Right cardiac atrium (tissue), 5 donors: ENCODE results near the gene RCOR3. TPM values are rescaled to one million over a fixed set of nuclear protein-coding genes. Genes with fewer than 3 reads are reported as not detected.
A peak's percentile ranks its signal among the peaks of the same experiment; 100 is the strongest.
"Not testable (repeated sequence)": the region's sequence is repeated elsewhere in the genome, so short reads cannot be mapped to it uniquely, and the experiment has no call there.

Experiments
- ATAC-seq, 2 donors: fragments of 200-7000 bp; cut with Tn5 transposase; one replicate each; pipeline versions ENCODE4 v1.8.0 to v1.9.1; 2020; ENCODE audit warnings: moderate library complexity in 2 of 2, mild to moderate bottlenecking in 1 of 2
- DNase-seq, 3 donors: peaks; one replicate each; pipeline ENCODE4 v3.0.0-alpha.2; 2020
- H3K27ac ChIP-seq: one replicate; pipeline ENCODE4 v1.5.1; 2013; ENCODE audit warnings: mild to moderate bottlenecking, low read length, control low read depth, moderate library complexity
- H3K27me3 ChIP-seq: one replicate; pipeline ENCODE4 v1.6.1; 2013; ENCODE audit not compliant: control insufficient read depth, insufficient read depth
- H3K4me1 ChIP-seq: one replicate; pipeline ENCODE4 v1.6.1; 2013; ENCODE audit warnings: low read length; ENCODE audit not compliant: control insufficient read depth, insufficient read depth
- H3K4me3 ChIP-seq: one replicate; pipeline ENCODE4 v1.5.1; 2013; ENCODE audit warnings: low read length, control low read depth
- H3K9me3 ChIP-seq: one replicate; pipeline ENCODE4 v1.6.1; 2013; ENCODE audit warnings: low read length; ENCODE audit not compliant: control insufficient read depth
- WGBS: extraction: QIAGEN DNeasy Blood & Tissue Kit; methylation state at CpG from one replicate; pipeline ENCODE4 v1.1.7; 2013; 5-methylcytosine and 5-hydroxymethylcytosine counted together
- intact Hi-C, 4 donors: fragments of 100-400 bp; cut with DNase I; formaldehyde crosslinking; loops; one replicate each; pipeline versions ENCODE4 v1.11.0 to v1.14.0; 2022 to 2023
- long read RNA-seq, 4 donors: library from polyadenylated mRNA; unstranded; transcript quantifications; one replicate each; pipeline ENCODE4 v2.0.0, GENCODE V29; 2020 to 2021
- polyA plus RNA-seq: library from polyadenylated mRNA; stranded (reverse); fragments of 200-250 nt; gene quantifications from one replicate; pipeline ENCODE4 v1.2.3, GENCODE V29; 2013
- total RNA-seq, 4 donors: library from RNA; stranded (reverse); fragmentation: NEBNext Ultra II Directional; extraction: Animal tissue kit (Norgen Biotek cat#: 25700); gene quantifications; one replicate each; pipeline ENCODE4 v1.2.1, GENCODE V29; 2021
- donor health status: healthy with polysubstance abuse.
- donor health status: DM: no; HTN: yes; CAD: no.
- donor health status: DM: no; HTN: no; CAD: no.
- donor health status: DM: no; HTN: yes; CAD: no; lungs with severe emphysema.
- donor health status: DM: yes; HTN: yes; CAD: no.

The RCOR3 gene
- total RNA-seq (10 to 100 TPM; 40.5 to 49.0 (median 44.0) TPM), polyA plus RNA-seq (21.9 TPM)
- long read RNA-seq, donor 1, full-length matches to known transcripts, result 40 of 67 reads
- long read RNA-seq, donor 1, partial matches to known transcripts, result 11 of 67 reads
- long read RNA-seq, donor 1, other reads (novel, unspliced or antisense), result 16 of 67 reads
- long read RNA-seq, donor 2, full-length matches to known transcripts, result 10 of 20 reads
- long read RNA-seq, donor 2, partial matches to known transcripts, result 5 of 20 reads
- long read RNA-seq, donor 2, other reads (novel, unspliced or antisense), result 5 of 20 reads
- long read RNA-seq, donor 3, transcript RCOR3-204 (11 exons, 1,827 nt), result major isoform, 22 of 83 reads
- long read RNA-seq, donor 3, transcript RCOR3-203 (12 exons, 2,041 nt), result minor isoform, 7 of 83 reads
- long read RNA-seq, donor 3, partial matches to known transcripts, result 17 of 83 reads
- long read RNA-seq, donor 3, other reads (novel, unspliced or antisense), result 35 of 83 reads
- long read RNA-seq, donor 4, transcript RCOR3-203 (12 exons, 2,041 nt), result major isoform, 7 of 27 reads
- long read RNA-seq, donor 4, partial matches to known transcripts, result 7 of 27 reads
- long read RNA-seq, donor 4, other reads (novel, unspliced or antisense), result 5 of 27 reads

GRCh38 chr1:211258756-211259637, at the start of gene RCOR3:
TSS of gene RCOR3 (plus strand) at chr1:211259366. CDS start at chr1:211259561, 195 bp downstream.
- Histone ChIP-seq H3K4me1 (no peaks in the 10 kb centered on the region), H3K4me3 (peak within 1 kb of the TSS; percentile 90), H3K9me3 (no peaks in the 10 kb centered on the region), H3K27ac (peak within 1 kb of the TSS; percentile 99), H3K27me3 (no peaks in the 10 kb centered on the region)
- DNase-seq (peak; percentile 94 to 98 (median 98)), ATAC-seq (peak; percentile 95)
- intact Hi-C loops, result no loop called here
- WGBS, result under 1% methylated on average over 94 of the region's 97 CpGs

GRCh38 chr1:211210052-211210451, 49.1 kb upstream of the RCOR3 start:
- 80% methylated on average over 5 of the region's 5 CpGs for WGBS
- Histone ChIP-seq H3K9me3 (peaks cover 3% of the 10 kb centered on the region), H3K27ac (no peak overlapping the region), H3K27me3 (no peaks in the 10 kb centered on the region), H3K4me3 (no peak overlapping the region), H3K4me1 (no peaks in the 10 kb centered on the region)
- intact Hi-C loops, result no loop called here
- DNase-seq (no peak), ATAC-seq (no peak)

GRCh38 chr1:211210965-211211364, 48.2 kb upstream of the RCOR3 start:
- 87% methylated on average over 6 of the region's 6 CpGs for WGBS
- Histone ChIP-seq H3K4me1 (no peaks in the 10 kb centered on the region), H3K9me3 (peaks cover 3% of the 10 kb centered on the region), H3K27ac (no peak overlapping the region), H3K4me3 (no peak overlapping the region), H3K27me3 (no peaks in the 10 kb centered on the region)
- DNase-seq, result no peak
- intact Hi-C loops, result no loop called here
- ATAC-seq, result no peak

- intact Hi-C loops, result no loop called here
- Histone ChIP-seq H3K9me3 (no peaks in the 10 kb centered on the region), H3K27ac (no peak overlapping the region), H3K27me3 (no peaks in the 10 kb centered on the region), H3K4me1 (no peaks in the 10 kb centered on the region), H3K4me3 (no peak overlapping the region)
- DNase-seq (no peak), ATAC-seq (no peak)
- WGBS, result 91% methylated on average over 2 of the region's 2 CpGs
These were observed 45.5 kb upstream of the RCOR3 start for GRCh38 chr1:211213702-211214101.

GRCh38 chr1:211215577-211215976, 43.6 kb upstream of the RCOR3 start:
- H3K4me1 ChIP-seq, result no peaks in the 10 kb centered on the region
- H3K4me3 ChIP-seq, result no peak overlapping the region
- ATAC-seq (no peak), DNase-seq (no peak)
- WGBS, result 91% methylated on average over 1 of the region's 1 CpG
- H3K27me3 ChIP-seq, result no peaks in the 10 kb centered on the region
- intact Hi-C loops, result no loop called here
- H3K9me3 ChIP-seq, result no peaks in the 10 kb centered on the region
- no peak overlapping the region for H3K27ac ChIP-seq

GRCh38 chr1:211217392-211217791, 41.8 kb upstream of the RCOR3 start:
- H3K9me3 ChIP-seq, result no peaks in the 10 kb centered on the region
- WGBS, result 80% methylated on average over 1 of the region's 1 CpG
- H3K27ac ChIP-seq, result no peak overlapping the region
- no peaks in the 10 kb centered on the region for H3K4me1 ChIP-seq
- DNase-seq, result no peak
- ATAC-seq, result no peak
- intact Hi-C loops, result no loop called here
- H3K27me3 ChIP-seq, result no peaks in the 10 kb centered on the region
- H3K4me3 ChIP-seq, result no peak overlapping the region

GRCh38 chr1:211222469-211223234, 36.5 kb upstream of the RCOR3 start:
- H3K27ac ChIP-seq, DNase-seq, ATAC-seq, H3K27me3 ChIP-seq, H3K4me1 ChIP-seq, H3K9me3 ChIP-seq, intact Hi-C loops, H3K4me3 ChIP-seq: not testable (repeated sequence)
- 67% methylated on average over 9 of the region's 9 CpGs for WGBS

GRCh38 chr1:211228573-211229364, 30.4 kb upstream of the RCOR3 start:
- WGBS, result 77% methylated on average over 13 of the region's 13 CpGs
- ATAC-seq, intact Hi-C loops, H3K4me3 ChIP-seq, H3K27me3 ChIP-seq, DNase-seq, H3K9me3 ChIP-seq, H3K27ac ChIP-seq, H3K4me1 ChIP-seq: not testable (repeated sequence)

GRCh38 chr1:211229365-211229759, 29.8 kb upstream of the RCOR3 start:
- ATAC-seq (no peak), DNase-seq (no peak)
- Histone ChIP-seq H3K27me3 (no peaks in the 10 kb centered on the region), H3K4me1 (no peaks in the 10 kb centered on the region), H3K27ac (no peak overlapping the region), H3K4me3 (no peak overlapping the region), H3K9me3 (no peaks in the 10 kb centered on the region)
- intact Hi-C loops, result no loop called here
- WGBS, result 75% methylated on average over 7 of the region's 7 CpGs

- intact Hi-C loops, result no loop called here
- Histone ChIP-seq H3K27me3 (no peaks in the 10 kb centered on the region), H3K9me3 (no peaks in the 10 kb centered on the region), H3K4me3 (no peak overlapping the region), H3K4me1 (no peaks in the 10 kb centered on the region), H3K27ac (no peak overlapping the region)
- ATAC-seq (no peak), DNase-seq (no peak)
- 49% methylated on average over 1 of the region's 1 CpG for WGBS
These were observed 27.3 kb upstream of the RCOR3 start for GRCh38 chr1:211231873-211232272.
